Activated T-helper 2 cell treated with anti-CD3 and anti-CD28 coated beads, Interferon-gamma antibody, Interleukin-2, Interleukin-4, amounts not matched to agents 10 μg/mL and 5 μg/mL and 100 μg/mL, durations not matched to agents 14 hours and 24 hours and 36 hours (primary cell): ENCODE measurements around the gene PMVK. TPM values are rescaled to one million over a fixed set of nuclear protein-coding genes. Genes with fewer than 3 reads are reported as not detected.

Source experiments
- DNase-seq: peaks from one replicate; pipeline ENCODE4 v3.0.0; 2021; ENCODE audit warnings: low spot score
- H3K27ac Mint-ChIP-seq: one replicate; pipeline ENCODE4 v1.8.0; 2021; ENCODE audit warnings: mixed read lengths
- H3K27me3 Mint-ChIP-seq: one replicate; pipeline ENCODE4 v1.8.0; 2021; ENCODE audit warnings: low read depth, mixed read lengths
- H3K36me3 Mint-ChIP-seq: one replicate; pipeline ENCODE4 v1.8.0; 2021; ENCODE audit warnings: low read depth, mixed read lengths
- H3K4me1 Mint-ChIP-seq: one replicate; pipeline ENCODE4 v1.8.0; 2021; ENCODE audit warnings: low read depth, mixed read lengths
- H3K4me3 Mint-ChIP-seq: one replicate; pipeline ENCODE4 v1.8.0; 2021; ENCODE audit warnings: low read depth, mild to moderate bottlenecking, moderate library complexity, mixed read lengths
- H3K9me3 Mint-ChIP-seq: one replicate; pipeline ENCODE4 v1.8.0; 2021; ENCODE audit warnings: mixed read lengths
- intact Hi-C: fragments of 100-400 bp; cut with micrococcal nuclease; formaldehyde crosslinking; loops from one replicate; pipeline ENCODE4 v1.15.1; 2023
- total RNA-seq: library from RNA; stranded (reverse); gene quantifications from 2 replicates; pipeline ENCODE4 v1.2.3, GENCODE V29; 2022

The PMVK gene
- total RNA-seq, 1 donor from 2014 or later: 44.8 TPM

- no peaks in the 10 kb centered on the region for H3K9me3 Mint-ChIP-seq
- H3K36me3 Mint-ChIP-seq: peaks cover 34% of the 10 kb centered on the region
- no peak overlapping the region for H3K4me3 Mint-ChIP-seq
- H3K27ac Mint-ChIP-seq: peak overlapping the region; percentile 75
- H3K27me3 Mint-ChIP-seq: no peaks in the 10 kb centered on the region
- intact Hi-C loops: no loop called here
- peaks cover 35% of the 10 kb centered on the region for H3K4me1 Mint-ChIP-seq
- DNase-seq: no peak
Measured at GRCh38 chr1:154972517-154973343, 36.2 kb upstream of the PMVK start.

- Mint-ChIP-seq H3K4me3 (no peak overlapping the region), H3K9me3 (no peaks in the 10 kb centered on the region), H3K27me3 (no peaks in the 10 kb centered on the region), H3K27ac (peak overlapping the region; percentile 75), H3K36me3 (peaks cover 35% of the 10 kb centered on the region), H3K4me1 (peaks cover 35% of the 10 kb centered on the region)
- DNase-seq: no peak
- intact Hi-C loops: no loop called here
Measured at GRCh38 chr1:154972213-154972516, 35.6 kb upstream of the PMVK start.

GRCh38 chr1:154971341-154971998 lies 35.0 kb upstream of the PMVK start:
- peaks cover 42% of the 10 kb centered on the region for H3K36me3 Mint-ChIP-seq
- intact Hi-C loops: no loop called here
- no peaks in the 10 kb centered on the region for H3K9me3 Mint-ChIP-seq
- H3K27ac Mint-ChIP-seq: peak overlapping the region; percentile 85
- H3K4me3 Mint-ChIP-seq: peak overlapping the region; percentile 10
- H3K4me1 Mint-ChIP-seq: peaks cover 31% of the 10 kb centered on the region
- no peak for DNase-seq
- no peaks in the 10 kb centered on the region for H3K27me3 Mint-ChIP-seq

GRCh38 chr1:154970631-154971340 lies 34.3 kb upstream of the PMVK start, which contains the start of gene SHC1:
SHC1 (minus strand) TSS chr1:154970747; CDS start chr1:154970526, 221 bp downstream.
- intact Hi-C loops: no loop called here
- no peaks in the 10 kb centered on the region for H3K27me3 Mint-ChIP-seq
- H3K27ac Mint-ChIP-seq: peak within 1 kb of the TSS; percentile 85
- peak; percentile 39 for DNase-seq
- peaks cover 43% of the 10 kb centered on the region for H3K36me3 Mint-ChIP-seq
- peak within 1 kb of the TSS; percentile 64 for H3K4me3 Mint-ChIP-seq
- H3K9me3 Mint-ChIP-seq: no peaks in the 10 kb centered on the region
- peaks cover 29% of the 10 kb centered on the region for H3K4me1 Mint-ChIP-seq

- peak overlapping the region; percentile 67 for H3K27ac Mint-ChIP-seq
- H3K4me3 Mint-ChIP-seq: no peak overlapping the region
- intact Hi-C loops: no loop called here
- H3K4me1 Mint-ChIP-seq: peaks cover 29% of the 10 kb centered on the region
- no peak for DNase-seq
- H3K9me3 Mint-ChIP-seq: no peaks in the 10 kb centered on the region
- H3K27me3 Mint-ChIP-seq: no peaks in the 10 kb centered on the region
- peaks cover 52% of the 10 kb centered on the region for H3K36me3 Mint-ChIP-seq
Measured at GRCh38 chr1:154969860-154970452, 33.4 kb upstream of the PMVK start.

GRCh38 chr1:154969246-154969645 lies 32.7 kb upstream of the PMVK start:
- Mint-ChIP-seq H3K27me3 (no peaks in the 10 kb centered on the region), H3K4me3 (no peak overlapping the region), H3K36me3 (peaks cover 57% of the 10 kb centered on the region), H3K9me3 (no peaks in the 10 kb centered on the region), H3K4me1 (peaks cover 29% of the 10 kb centered on the region), H3K27ac (peak overlapping the region; percentile 67)
- intact Hi-C loops: no loop called here
- no peak for DNase-seq

- peaks cover 32% of the 10 kb centered on the region for H3K4me1 Mint-ChIP-seq
- H3K36me3 Mint-ChIP-seq: peaks cover 62% of the 10 kb centered on the region
- no peak overlapping the region for H3K27ac Mint-ChIP-seq
- intact Hi-C loops: no loop called here
- H3K9me3 Mint-ChIP-seq: no peaks in the 10 kb centered on the region
- no peak overlapping the region for H3K4me3 Mint-ChIP-seq
- H3K27me3 Mint-ChIP-seq: no peaks in the 10 kb centered on the region
- no peak for DNase-seq
Measured at GRCh38 chr1:154968731-154969130, 32.2 kb upstream of the PMVK start.

- intact Hi-C loops: no loop called here
- no peak overlapping the region for H3K4me3 Mint-ChIP-seq
- no peaks in the 10 kb centered on the region for H3K27me3 Mint-ChIP-seq
- DNase-seq: no peak
- H3K27ac Mint-ChIP-seq: peak overlapping the region; percentile 17
- peaks cover 70% of the 10 kb centered on the region for H3K36me3 Mint-ChIP-seq
- H3K9me3 Mint-ChIP-seq: no peaks in the 10 kb centered on the region
- peaks cover 36% of the 10 kb centered on the region for H3K4me1 Mint-ChIP-seq
Measured at GRCh38 chr1:154967331-154967950, 30.9 kb upstream of the PMVK start.

GRCh38 chr1:154966111-154966510 lies 29.6 kb upstream of the PMVK start:
- H3K9me3 Mint-ChIP-seq: no peaks in the 10 kb centered on the region
- DNase-seq: no peak
- no peak overlapping the region for H3K27ac Mint-ChIP-seq
- H3K27me3 Mint-ChIP-seq: no peaks in the 10 kb centered on the region
- intact Hi-C loops: no loop called here
- H3K4me1 Mint-ChIP-seq: peaks cover 28% of the 10 kb centered on the region
- peaks cover 71% of the 10 kb centered on the region for H3K36me3 Mint-ChIP-seq
- H3K4me3 Mint-ChIP-seq: no peak overlapping the region

GRCh38 chr1:154964359-154964758 lies 27.8 kb upstream of the PMVK start:
- Mint-ChIP-seq H3K4me1 (peaks cover 27% of the 10 kb centered on the region), H3K27ac (no peak overlapping the region), H3K9me3 (no peaks in the 10 kb centered on the region), H3K27me3 (no peaks in the 10 kb centered on the region), H3K4me3 (no peak overlapping the region), H3K36me3 (peaks cover 74% of the 10 kb centered on the region)
- DNase-seq: no peak
- intact Hi-C loops: loop anchor here (5.0 kb wide), 1 partner anchor 98 kb away; the partner anchor contains the start of gene EFNA4

GRCh38 chr1:154963643-154964042 lies 27.1 kb upstream of the PMVK start:
- Mint-ChIP-seq H3K27ac (peak overlapping the region; percentile 8), H3K36me3 (peaks cover 72% of the 10 kb centered on the region), H3K9me3 (no peaks in the 10 kb centered on the region), H3K4me3 (no peak overlapping the region), H3K27me3 (no peaks in the 10 kb centered on the region), H3K4me1 (peaks cover 22% of the 10 kb centered on the region)
- DNase-seq: no peak
- intact Hi-C loops: loop anchor here (5.0 kb wide), 1 partner anchor 99 kb away; the partner anchor contains the start of gene EFNA4

- Mint-ChIP-seq H3K4me1 (peaks cover 20% of the 10 kb centered on the region), H3K4me3 (peak overlapping the region; percentile 86), H3K36me3 (peaks cover 72% of the 10 kb centered on the region), H3K27me3 (no peaks in the 10 kb centered on the region), H3K9me3 (no peaks in the 10 kb centered on the region), H3K27ac (no peak overlapping the region)
- intact Hi-C loops: loop anchor here (5.0 kb wide), 1 partner anchor 99 kb away; the partner anchor contains the start of gene EFNA4
- no peak for DNase-seq
Measured at GRCh38 chr1:154962795-154963330, 26.3 kb upstream of the PMVK start.
